OCI-LY1 (cell line): ENCODE measurements around the gene HBS1L.

Source experiments
- H2AFZ ChIP-seq: fragments of 200-600 bp; sonication (generic), shearing (Covaris generic); 2 replicates; pipeline ENCODE4 v1.6.0; 2014; ENCODE audit warnings: antibody characterized with exemption, mild to moderate bottlenecking, low read length
- H3F3A ChIP-seq: fragments of 200-600 bp; sonication (generic), shearing (Covaris generic); 2 replicates; pipeline ENCODE4 v1.6.0; 2014; ENCODE audit warnings: mild to moderate bottlenecking, antibody characterized with exemption, low read length, moderate library complexity; ENCODE audit not compliant: insufficient read depth
- H3K27ac ChIP-seq: fragments of 200-600 bp; sonication (generic); 2 replicates; pipeline ENCODE4 v1.5.1; 2014; ENCODE audit warnings: low read length, mixed run types, mild to moderate bottlenecking, low read depth; ENCODE audit not compliant: poor library complexity, severe bottlenecking
- H3K27me3 ChIP-seq: fragments of 200-600 bp; sonication (generic); 2 replicates; pipeline ENCODE4 v1.6.0; 2014; ENCODE audit warnings: antibody characterized with exemption, mild to moderate bottlenecking, low read length, moderate library complexity; ENCODE audit not compliant: insufficient read depth
- H3K36me3 ChIP-seq: fragments of 200-600 bp; sonication (generic); 2 replicates; pipeline ENCODE4 v1.6.1; 2014; ENCODE audit warnings: mild to moderate bottlenecking, antibody characterized with exemption, low read length, moderate library complexity, mixed read lengths; ENCODE audit not compliant: insufficient read depth
- H3K4me1 ChIP-seq: fragments of 200-600 bp; sonication (generic); 2 replicates; pipeline ENCODE4 v1.5.1; 2014; ENCODE audit warnings: mild to moderate bottlenecking, low read length, moderate library complexity; ENCODE audit not compliant: insufficient read depth, severe bottlenecking
- H3K4me2 ChIP-seq: fragments of 200-600 bp; sonication (generic), shearing (Covaris generic); 2 replicates; pipeline ENCODE4 v1.6.1; 2014; ENCODE audit warnings: low read length
- H3K4me3 ChIP-seq: fragments of 200-600 bp; sonication (generic); 2 replicates; pipeline ENCODE4 v1.5.1; 2014; ENCODE audit warnings: low read length, low read depth, mild to moderate bottlenecking, mixed read lengths; ENCODE audit not compliant: poor library complexity, severe bottlenecking
- H3K79me2 ChIP-seq: fragments of 200-600 bp; shearing (Covaris generic); 2 replicates; pipeline ENCODE4 v1.6.1; 2016; ENCODE audit warnings: mixed run types, low read length, mixed read lengths; ENCODE audit not compliant: insufficient read depth
- H3K9ac ChIP-seq: fragments of 200-600 bp; sonication (generic), shearing (Covaris generic); 2 replicates; pipeline ENCODE4 v1.6.1; 2014; ENCODE audit warnings: mild to moderate bottlenecking, low read length, mixed read lengths
- H3K9me2 ChIP-seq: fragments of 200-600 bp; sonication (generic), shearing (Covaris generic); 2 replicates; pipeline ENCODE4 v1.6.1; 2014; ENCODE audit warnings: low read depth, mild to moderate bottlenecking, low read length, mixed read lengths
- H3K9me3 ChIP-seq: fragments of 200-600 bp; shearing (Covaris generic); 2 replicates; pipeline ENCODE4 v1.6.1; 2014; ENCODE audit warnings: low read length, mixed read lengths
- H4K20me1 ChIP-seq: fragments of 200-600 bp; sonication (generic), shearing (Covaris generic); 2 replicates; pipeline ENCODE4 v1.6.0; 2016; ENCODE audit warnings: mild to moderate bottlenecking, low read length; ENCODE audit not compliant: insufficient read depth
- CTCF ChIP-seq: fragments of 200-600 bp; sonication (generic), shearing (Covaris generic); IDR thresholded peaks from 2 replicates; pipeline ENCODE4 v1.5.1; 2017; ENCODE audit warnings: mild to moderate bottlenecking, antibody characterized with exemption, low read length, moderate library complexity, mixed read lengths
- EZH2 ChIP-seq: fragments of 200-600 bp; sonication (generic), shearing (Covaris generic); IDR thresholded peaks from 2 replicates; pipeline ENCODE4 v1.8.0; 2017; ENCODE audit warnings: borderline replicate concordance, mixed run types, mild to moderate bottlenecking, antibody characterized with exemption, low read length, moderate library complexity, mixed read lengths

Gene HBS1L

GRCh38 chr6:135094403-135094821 is 39.8 kb upstream of the HBS1L start:
- peaks cover 12% of the 10 kb centered on the region for H3K4me1 ChIP-seq
- no peaks in the 10 kb centered on the region for H3K9me2 ChIP-seq
- H3K4me3 ChIP-seq: no peak overlapping the region
- H3K9ac ChIP-seq: no peak overlapping the region
- no peak for TF ChIP-seq CTCF
- TF ChIP-seq EZH2: no peak
- H3K27me3 ChIP-seq: no peaks in the 10 kb centered on the region
- no peaks in the 10 kb centered on the region for H4K20me1 ChIP-seq
- no peaks in the 10 kb centered on the region for H3K36me3 ChIP-seq
- no peaks in the 10 kb centered on the region for H3K79me2 ChIP-seq
- H3K27ac ChIP-seq: no peak overlapping the region
- H2AFZ ChIP-seq: no peak overlapping the region
- no peak overlapping the region for H3K4me2 ChIP-seq
- H3F3A ChIP-seq: no peaks in the 10 kb centered on the region; the same call in 1 of the 2 replicates
- H3K9me3 ChIP-seq: no peaks in the 10 kb centered on the region

- no peaks in the 10 kb centered on the region for H3K79me2 ChIP-seq
- TF ChIP-seq CTCF: no peak
- TF ChIP-seq EZH2: no peak
These were observed 39.0 kb upstream of the HBS1L start for GRCh38 chr6:135093578-135093977.

GRCh38 chr6:135092724-135093123 is 38.1 kb upstream of the HBS1L start:
- TF ChIP-seq CTCF: no peak
- TF ChIP-seq EZH2: no peak
- Histone ChIP-seq H4K20me1 (no peaks in the 10 kb centered on the region), H2AFZ (peak overlapping the region; percentile 20; the same call in 1 of the 2 replicates), H3K36me3 (no peaks in the 10 kb centered on the region), H3K27ac (no peak overlapping the region), H3F3A (no peaks in the 10 kb centered on the region), H3K9ac (no peak overlapping the region), H3K9me2 (no peaks in the 10 kb centered on the region), H3K9me3 (no peaks in the 10 kb centered on the region), H3K27me3 (no peaks in the 10 kb centered on the region), H3K4me3 (no peak overlapping the region), H3K79me2 (no peaks in the 10 kb centered on the region), H3K4me2 (no peak overlapping the region), H3K4me1 (peaks cover 29% of the 10 kb centered on the region)

More at GRCh38 chr6:135093578-135093977, 39.0 kb upstream of the HBS1L start:
- Histone ChIP-seq H3F3A (no peaks in the 10 kb centered on the region), H3K4me1 (peaks cover 21% of the 10 kb centered on the region), H3K36me3 (no peaks in the 10 kb centered on the region), H3K9ac (no peak overlapping the region), H3K27me3 (no peaks in the 10 kb centered on the region), H4K20me1 (no peaks in the 10 kb centered on the region), H3K4me3 (no peak overlapping the region), H3K9me3 (no peaks in the 10 kb centered on the region), H2AFZ (no peak overlapping the region), H3K9me2 (no peaks in the 10 kb centered on the region), H3K4me2 (no peak overlapping the region), H3K27ac (no peak overlapping the region)
